Left kidney (tissue), 8 donors: ENCODE results near the gene MRPS2. TPM values are rescaled to one million over a fixed set of nuclear protein-coding genes. Genes with fewer than 3 reads are reported as not detected.
A peak's percentile ranks its signal among the peaks of the same experiment; 100 is the strongest.
"Not testable (repeated sequence)": the region's sequence is repeated elsewhere in the genome, so short reads cannot be mapped to it uniquely, and the experiment has no call there.

Experiments
- DNase-seq: peaks from one replicate; pipeline ENCODE4 v3.0.0-alpha.2; 2013
- long read RNA-seq, 8 donors: transcript quantifications; one replicate each; lab custom pipeline, GENCODE V29; 2026
- polyA plus RNA-seq: library from polyadenylated mRNA; unstranded; fragments of 120-200 nt; gene quantifications from one replicate; pipeline ENCODE4 v1.2.1, GENCODE V29; 2013; ENCODE audit not compliant: insufficient read length

Gene MRPS2
- 44.4 TPM for polyA plus RNA-seq
- long read RNA-seq, donor 1, transcript MRPS2-201 (4 exons, 1,510 nt) = major isoform, 31 of 34 reads
- long read RNA-seq, donor 1, partial matches to known transcripts = 0 of 34 reads
- long read RNA-seq, donor 1, other reads (novel, unspliced or antisense) = 0 of 34 reads
- long read RNA-seq, donor 2, transcript MRPS2-201 (4 exons, 1,510 nt) = major isoform, 25 of 29 reads
- long read RNA-seq, donor 2, partial matches to known transcripts = 0 of 29 reads
- long read RNA-seq, donor 2, other reads (novel, unspliced or antisense) = 0 of 29 reads
- long read RNA-seq, donor 3, transcript MRPS2-201 (4 exons, 1,510 nt) = major isoform, 25 of 26 reads
- long read RNA-seq, donor 3, partial matches to known transcripts = 0 of 26 reads
- long read RNA-seq, donor 3, other reads (novel, unspliced or antisense) = 0 of 26 reads
- long read RNA-seq, donor 4, transcript MRPS2-201 (4 exons, 1,510 nt) = major isoform, 6 of 6 reads
- long read RNA-seq, donor 4, partial matches to known transcripts = 0 of 6 reads
- long read RNA-seq, donor 4, other reads (novel, unspliced or antisense) = 0 of 6 reads
- long read RNA-seq, donor 5, transcript MRPS2-201 (4 exons, 1,510 nt) = major isoform, 37 of 64 reads
- long read RNA-seq, donor 5, partial matches to known transcripts = 23 of 64 reads
- long read RNA-seq, donor 5, other reads (novel, unspliced or antisense) = 0 of 64 reads
- long read RNA-seq, donor 6, transcript MRPS2-201 (4 exons, 1,510 nt) = major isoform, 31 of 61 reads
- long read RNA-seq, donor 6, partial matches to known transcripts = 30 of 61 reads
- long read RNA-seq, donor 6, other reads (novel, unspliced or antisense) = 0 of 61 reads
- long read RNA-seq, donor 7, transcript MRPS2-201 (4 exons, 1,510 nt) = major isoform, 38 of 41 reads
- long read RNA-seq, donor 7, partial matches to known transcripts = 0 of 41 reads
- long read RNA-seq, donor 7, other reads (novel, unspliced or antisense) = 0 of 41 reads
- long read RNA-seq, donor 8, transcript MRPS2-201 (4 exons, 1,510 nt) = major isoform, 5 of 6 reads
- long read RNA-seq, donor 8, partial matches to known transcripts = 0 of 6 reads
- long read RNA-seq, donor 8, other reads (novel, unspliced or antisense) = 0 of 6 reads

DNA sequence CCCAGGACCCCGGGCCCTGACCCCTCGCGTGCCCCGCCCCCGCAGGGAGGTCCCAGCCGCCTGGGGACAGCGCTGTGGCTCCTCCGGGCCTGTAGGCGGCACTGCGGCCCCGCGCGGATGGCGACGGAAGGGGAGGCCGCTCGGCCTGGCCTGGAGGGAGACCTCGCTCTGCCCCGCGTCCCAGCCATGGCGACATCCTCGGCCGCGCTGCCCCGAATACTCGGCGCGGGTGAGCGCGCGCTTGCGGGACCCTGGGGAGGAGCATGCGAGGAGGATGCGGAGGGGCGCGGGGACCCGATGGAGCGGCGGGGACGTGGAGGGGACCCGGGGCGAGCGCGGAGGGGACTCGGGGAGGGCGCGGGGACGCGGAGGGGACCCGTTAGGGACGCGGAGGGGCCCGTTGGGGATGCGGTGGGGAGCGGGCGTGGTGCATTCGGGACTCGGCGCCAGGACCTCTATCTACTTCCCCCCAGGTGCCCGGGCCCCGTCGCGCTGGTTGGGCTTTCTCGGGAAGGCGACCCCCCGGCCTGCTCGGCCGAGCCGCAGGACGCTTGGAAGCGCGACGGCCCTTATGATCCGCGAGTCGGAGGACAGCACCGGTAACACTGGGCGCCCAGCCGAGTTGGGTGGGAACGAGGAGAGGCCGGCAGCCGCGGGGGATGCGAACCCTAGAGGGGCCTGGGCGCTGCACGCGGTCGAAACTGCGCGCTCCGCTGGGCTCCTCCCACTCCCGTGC lies at the start of gene MRPS2:
TSS of gene MRPS2 (plus strand) at position 158 of the 736 bp plus-strand sequence. CDS start at position 187, 29 bp downstream.
- peak; percentile 90 for DNase-seq

DNA sequence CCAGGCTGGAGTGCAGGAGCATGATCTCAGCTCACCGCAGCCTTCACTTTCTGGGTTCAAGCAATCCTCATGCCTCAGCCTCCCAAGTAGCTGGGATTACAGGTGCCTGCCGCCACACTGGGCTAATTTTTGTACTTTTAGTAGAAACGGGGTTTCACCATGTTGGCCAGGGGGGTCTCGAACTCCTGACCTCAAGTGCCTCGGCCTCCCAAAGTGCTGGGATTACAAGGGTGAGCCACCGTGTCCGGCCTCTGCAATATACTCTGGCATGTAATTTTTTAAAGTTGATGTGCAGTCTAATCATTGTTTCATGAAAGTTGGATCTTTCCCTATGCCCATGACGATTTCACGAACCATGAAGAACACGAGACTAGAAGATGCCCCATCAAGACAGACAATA lies 49.5 kb upstream of the MRPS2 start:
- no peak for DNase-seq

DNA sequence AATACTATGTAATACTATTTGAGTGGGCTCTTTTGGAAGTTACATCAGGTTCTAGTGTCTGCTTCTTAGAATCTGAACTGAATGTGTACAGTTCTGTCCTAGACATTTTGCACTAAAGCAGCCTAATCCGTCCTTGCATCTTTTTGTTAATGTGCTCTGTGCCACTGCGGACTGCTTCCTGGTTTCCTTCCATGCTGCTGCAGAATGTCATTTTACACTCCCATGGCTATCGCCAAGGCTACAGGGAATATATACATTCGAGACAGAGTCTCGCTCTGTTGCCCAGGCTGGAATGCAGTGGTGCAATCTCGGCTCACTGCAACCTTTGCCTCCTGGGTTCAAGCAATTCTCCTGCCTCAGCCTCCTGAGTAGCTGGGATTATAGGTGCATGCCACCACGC lies 48.6 kb upstream of the MRPS2 start:
- DNase-seq = not testable (repeated sequence)

DNA sequence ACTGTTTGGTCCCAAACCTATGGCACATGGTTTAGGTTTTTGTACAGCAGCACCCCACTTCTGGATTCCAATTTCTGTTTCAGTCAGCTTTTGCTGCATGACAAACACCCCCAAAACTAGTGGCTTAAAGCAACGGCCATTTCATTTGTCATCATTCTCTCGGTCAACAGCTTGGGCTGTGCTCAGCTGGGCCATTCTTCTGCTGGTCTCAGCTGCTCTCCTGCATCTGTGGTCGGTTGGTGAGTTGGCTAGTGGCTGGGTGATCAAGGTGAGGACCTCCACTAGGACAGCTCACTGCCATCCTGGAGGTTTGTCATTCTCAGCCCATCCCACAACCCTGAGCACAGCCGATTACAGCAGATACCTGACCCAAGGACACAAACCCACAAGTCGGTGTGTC lies 45.7 kb upstream of the MRPS2 start:
- no peak for DNase-seq

- DNase-seq = no peak
Measured at GRCh38 chr9:135455401-135456030, 45.0 kb upstream of the MRPS2 start.

- DNase-seq = no peak
Measured at GRCh38 chr9:135456436-135457104, 43.9 kb upstream of the MRPS2 start.

DNA sequence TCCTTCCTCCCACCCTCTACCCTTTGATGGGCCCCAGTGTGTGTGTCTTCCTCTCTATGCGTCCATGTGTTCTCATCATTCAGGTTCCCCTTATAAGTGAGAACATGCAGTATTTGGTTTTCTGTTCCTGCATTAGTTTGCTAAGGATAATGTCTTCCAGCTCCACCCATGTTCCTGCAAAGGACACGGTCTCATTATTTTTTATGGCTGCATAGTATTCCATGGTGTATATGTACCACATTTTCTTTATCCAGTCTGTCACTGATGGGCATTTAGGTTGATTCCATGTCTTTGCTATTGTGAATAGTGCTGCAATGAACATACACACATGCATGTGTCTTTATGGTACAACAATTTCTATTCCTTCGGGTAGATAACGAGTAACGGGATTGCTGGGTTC lies 42.0 kb upstream of the MRPS2 start:
- DNase-seq = not testable (repeated sequence)

DNA sequence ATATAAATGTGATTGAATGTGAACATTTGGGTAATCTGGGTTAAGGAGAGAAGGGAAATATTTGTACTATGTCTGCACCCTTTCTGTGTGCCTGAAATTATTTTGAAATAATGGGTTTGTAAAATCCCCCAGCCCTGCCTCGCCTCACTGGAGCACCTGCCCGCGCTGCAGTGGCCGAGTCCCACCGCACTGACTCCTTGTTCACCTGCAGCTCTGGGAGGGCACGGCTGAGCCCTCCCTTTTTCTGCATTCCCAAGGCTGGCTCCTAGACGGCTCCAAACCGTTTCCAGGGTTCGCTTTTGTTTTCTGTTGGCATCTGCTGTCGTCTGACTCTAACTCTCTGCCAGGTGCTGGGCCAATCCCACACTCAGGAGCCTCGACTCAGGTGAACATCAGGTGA lies 38.5 kb upstream of the MRPS2 start:
- DNase-seq = no peak

- no peak for DNase-seq
Measured at GRCh38 chr9:135463140-135463539, 37.3 kb upstream of the MRPS2 start.

DNA sequence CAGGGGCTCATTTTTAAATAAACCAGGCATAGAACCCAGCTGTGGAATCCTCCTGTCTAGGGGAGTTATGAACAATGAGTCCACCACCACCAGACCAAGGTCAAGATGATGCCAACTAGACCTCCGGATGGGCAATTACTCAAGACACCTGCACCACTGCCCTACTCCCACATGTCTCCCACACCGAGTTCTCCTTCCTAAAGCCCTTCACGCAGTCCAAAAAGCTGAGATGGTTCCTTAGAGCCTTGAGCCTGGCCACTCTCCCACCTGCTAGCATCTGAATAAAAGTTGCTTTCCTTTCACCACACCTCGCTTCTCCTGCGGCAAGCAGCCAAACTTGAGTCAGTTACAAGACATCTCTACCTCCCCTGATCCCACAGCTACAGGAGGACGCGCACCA lies 36.3 kb upstream of the MRPS2 start:
- DNase-seq = no peak

GRCh38 chr9:135468854-135469521 lies 31.5 kb upstream of the MRPS2 start:
- DNase-seq = no peak

- DNase-seq = peak; percentile 79
Measured at GRCh38 chr9:135471791-135472640, 28.5 kb upstream of the MRPS2 start.

DNA sequence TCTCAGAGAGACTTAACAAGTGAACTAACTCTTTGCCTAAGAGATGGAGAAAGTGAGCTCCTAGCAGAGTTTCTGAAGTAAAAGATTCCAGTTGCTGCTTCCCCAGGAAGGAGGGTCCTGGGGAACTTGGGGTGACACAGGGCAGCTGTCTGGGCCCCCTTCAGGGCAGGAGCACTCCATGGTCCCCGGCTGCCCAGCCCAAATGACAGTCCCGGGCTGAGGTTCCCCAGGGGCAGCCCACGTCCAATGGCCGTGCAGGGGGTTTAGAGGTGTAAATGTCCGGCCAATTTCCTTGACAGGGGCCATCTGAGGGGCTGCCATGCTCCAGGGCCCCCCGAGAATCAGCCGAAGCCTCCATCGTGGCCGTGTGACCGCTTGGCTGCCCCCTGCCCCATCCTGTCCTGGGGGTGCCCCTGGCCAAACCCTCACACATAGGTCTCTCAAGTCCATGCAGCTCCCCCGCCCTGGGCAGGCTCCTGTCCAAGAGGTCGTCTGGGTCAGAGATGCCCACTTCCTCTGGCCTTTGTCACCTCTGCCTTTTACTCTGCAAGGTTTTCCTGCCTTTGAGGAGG lies 26.4 kb upstream of the MRPS2 start:
- no peak for DNase-seq

DNA sequence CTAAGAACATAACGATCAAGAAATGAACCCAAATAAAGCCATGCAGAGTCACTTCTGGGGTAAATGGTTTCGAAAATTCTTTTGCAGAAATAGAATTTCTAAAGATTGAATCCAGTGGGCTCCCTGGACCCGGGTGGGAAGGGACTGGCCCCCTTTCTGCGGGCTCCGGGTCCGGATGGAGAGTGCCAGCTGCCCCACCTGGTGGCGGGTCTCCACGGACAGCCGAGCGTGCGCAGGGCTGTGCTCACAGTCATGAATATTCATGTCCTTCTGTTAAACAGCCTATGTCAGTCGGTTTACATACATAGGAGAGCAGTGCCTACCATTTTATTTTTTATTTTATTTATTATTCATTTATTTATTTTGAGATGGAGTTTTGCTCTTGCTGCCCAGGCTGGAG lies 25.6 kb upstream of the MRPS2 start:
- no peak for DNase-seq

DNA sequence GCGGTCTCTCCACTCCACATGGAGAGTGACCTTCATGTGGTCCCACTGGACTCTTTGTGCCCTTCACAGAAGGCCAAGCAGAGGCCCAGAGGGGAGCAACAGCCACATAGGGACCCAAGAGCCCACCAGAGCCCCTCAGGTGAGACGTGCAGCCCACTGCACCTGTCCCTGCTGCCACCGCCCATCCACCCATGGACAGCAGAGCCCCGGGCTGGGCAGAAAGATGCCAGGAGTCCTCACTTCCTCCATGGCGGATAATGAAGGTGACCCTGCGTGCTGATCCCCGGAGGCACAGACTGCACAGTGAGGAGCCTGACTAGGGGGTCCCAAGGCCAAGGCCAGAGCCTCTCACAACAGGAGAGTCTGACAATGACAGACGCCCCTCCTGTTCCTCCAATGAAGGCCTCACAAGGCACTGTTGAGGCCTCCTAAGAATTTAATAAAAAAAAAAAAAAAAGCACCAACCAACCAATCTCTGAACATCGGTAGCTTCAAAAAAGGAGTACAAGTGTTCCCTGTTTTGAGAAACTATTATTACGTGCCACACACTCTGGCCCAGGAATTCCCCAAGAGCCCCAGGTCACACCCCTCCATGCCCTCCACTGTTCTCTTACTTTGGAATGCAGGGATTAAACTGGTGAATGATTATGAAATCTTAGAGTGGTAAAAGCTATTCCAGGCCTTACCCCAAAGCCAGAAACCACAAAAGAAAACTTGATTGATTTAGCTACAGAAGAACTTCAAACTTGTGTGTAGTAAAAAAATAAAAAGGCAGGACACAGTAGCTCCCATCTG lies 23.7 kb upstream of the MRPS2 start:
- DNase-seq = no peak

DNA sequence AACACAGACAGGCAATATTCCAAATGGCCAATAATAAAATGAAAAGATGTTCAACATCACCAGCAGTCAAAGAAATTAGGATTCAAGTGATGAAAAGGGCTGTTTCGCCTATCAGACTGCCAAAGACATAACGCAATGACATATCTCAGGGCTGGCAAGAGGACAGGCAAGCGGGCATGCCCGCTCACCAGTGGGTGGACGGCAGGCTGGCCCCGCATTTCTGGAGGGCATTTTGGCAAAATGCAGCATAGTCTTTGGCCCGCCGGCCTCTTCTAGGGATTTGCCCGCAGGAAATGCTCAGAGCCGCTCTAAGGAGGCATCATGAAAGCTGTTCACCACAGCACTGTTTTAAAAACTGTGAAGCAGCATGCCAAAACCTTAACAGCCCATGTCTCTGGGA lies 22.3 kb upstream of the MRPS2 start:
- no peak for DNase-seq

- DNase-seq = no peak
Measured at GRCh38 chr9:135478829-135479468, 21.5 kb upstream of the MRPS2 start.
